Activated CD8-positive, alpha-beta memory T cell treated with anti-CD3 and anti-CD28 coated beads, Interleukin-2, amount 50 U/mL, for 24 hours (primary cell): Measurements from ENCODE around the gene C2CD2.
"Not testable (repeated sequence)": the region's sequence is repeated elsewhere in the genome, so short reads cannot be mapped to it uniquely, and the experiment has no call there.

Experiments used
- DNase-seq: peaks from one replicate; pipeline ENCODE4 v3.0.0-alpha.2; 2020; ENCODE audit errors: extremely low read depth

Gene C2CD2

GRCh38 chr21:41975391-41976272 lies 21.8 kb upstream of the C2CD2 start:
- no peak for DNase-seq

- DNase-seq = no peak
Observed at GRCh38 chr21:41974752-41975053, 20.9 kb upstream of the C2CD2 start.

- no peak for DNase-seq
Observed at GRCh38 chr21:41973861-41974751, 20.3 kb upstream of the C2CD2 start.

DNA sequence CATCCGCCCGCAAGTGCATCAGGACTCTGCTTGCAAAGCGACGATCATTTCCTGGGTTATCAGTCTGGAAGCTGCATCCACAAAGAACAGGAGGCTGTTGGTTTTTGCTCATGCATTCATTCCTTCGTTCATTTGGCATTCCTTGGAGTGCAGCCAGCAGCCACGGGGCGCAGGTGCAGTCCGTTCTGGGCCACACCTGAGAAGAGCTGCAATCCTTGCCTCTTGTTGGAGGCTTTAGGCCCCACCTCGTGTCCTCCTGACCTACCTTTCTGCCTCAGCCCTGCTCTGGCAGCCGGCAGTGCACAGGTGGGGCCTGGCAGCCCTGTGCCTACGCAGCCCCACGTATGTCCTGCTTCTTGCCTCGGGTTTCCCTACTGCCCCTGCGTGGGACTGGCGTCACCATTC lies 19.6 kb upstream of the C2CD2 start:
- DNase-seq = no peak

DNA sequence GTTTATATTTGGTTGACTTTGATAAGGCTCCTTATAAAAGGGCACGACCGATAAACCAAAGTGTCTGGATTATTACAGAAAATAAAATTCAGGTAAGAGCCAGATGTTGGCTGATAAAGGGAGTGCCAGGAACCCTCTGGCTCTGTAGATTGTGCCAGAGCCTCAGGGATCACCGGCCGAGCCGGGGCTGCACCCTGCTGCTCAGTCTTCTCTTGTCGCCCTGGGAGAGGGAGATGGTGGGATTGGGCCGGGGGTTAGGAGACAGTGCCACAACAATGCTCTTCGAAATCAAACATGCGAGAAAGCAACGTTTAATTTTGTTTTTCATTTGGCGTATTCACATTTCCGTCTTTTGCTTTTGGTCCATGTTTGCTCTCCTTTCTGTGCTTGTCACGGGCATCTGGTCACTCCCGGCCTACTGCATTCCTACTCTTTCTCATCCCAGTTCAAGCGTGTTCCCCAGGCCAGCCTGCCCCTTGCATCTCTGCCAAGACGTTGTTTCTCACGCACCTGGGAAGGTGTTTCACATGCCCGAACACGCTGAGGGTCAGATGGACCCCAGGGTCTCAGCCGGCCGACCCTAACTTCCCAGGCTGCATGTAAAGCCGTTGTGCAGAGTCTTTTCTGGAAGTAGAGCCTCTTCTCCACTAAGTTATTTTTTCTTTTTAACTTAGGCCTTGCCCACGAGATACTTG lies 18.8 kb upstream of the C2CD2 start:
- no peak for DNase-seq

GRCh38 chr21:41971891-41972290 lies 18.1 kb upstream of the C2CD2 start:
- no peak for DNase-seq

GRCh38 chr21:41970751-41971653 lies 17.2 kb upstream of the C2CD2 start:
- no peak for DNase-seq

- no peak for DNase-seq
Observed at GRCh38 chr21:41970106-41970391, 16.2 kb upstream of the C2CD2 start.

GRCh38 chr21:41967708-41968107 lies 13.9 kb upstream of the C2CD2 start:
- DNase-seq = no peak

GRCh38 chr21:41966872-41967621 lies 13.2 kb upstream of the C2CD2 start:
- no peak for DNase-seq

GRCh38 chr21:41966041-41966833 lies 12.4 kb upstream of the C2CD2 start:
- no peak for DNase-seq

GRCh38 chr21:41965461-41966013 lies 11.7 kb upstream of the C2CD2 start:
- DNase-seq = no peak

DNA sequence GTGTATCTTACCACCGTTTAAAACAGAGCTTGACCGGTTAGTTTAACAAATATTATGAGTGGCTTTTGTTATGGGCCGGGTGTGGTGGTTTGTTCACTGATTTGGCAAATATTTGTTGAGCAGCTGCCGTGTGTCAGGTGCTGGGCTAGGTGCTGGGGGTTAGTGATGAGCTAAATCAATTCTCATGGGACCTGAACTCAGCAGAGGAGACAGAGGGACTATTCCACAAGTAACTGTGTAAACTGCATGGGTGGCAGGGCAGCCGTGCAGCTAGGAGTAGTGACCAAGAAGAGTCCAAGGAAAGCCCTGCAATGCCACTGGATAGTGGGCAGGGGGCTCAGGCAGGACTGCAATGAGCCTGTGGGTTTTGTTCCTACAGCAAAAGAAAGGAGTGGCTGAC lies 11.2 kb upstream of the C2CD2 start:
- DNase-seq = no peak

DNA sequence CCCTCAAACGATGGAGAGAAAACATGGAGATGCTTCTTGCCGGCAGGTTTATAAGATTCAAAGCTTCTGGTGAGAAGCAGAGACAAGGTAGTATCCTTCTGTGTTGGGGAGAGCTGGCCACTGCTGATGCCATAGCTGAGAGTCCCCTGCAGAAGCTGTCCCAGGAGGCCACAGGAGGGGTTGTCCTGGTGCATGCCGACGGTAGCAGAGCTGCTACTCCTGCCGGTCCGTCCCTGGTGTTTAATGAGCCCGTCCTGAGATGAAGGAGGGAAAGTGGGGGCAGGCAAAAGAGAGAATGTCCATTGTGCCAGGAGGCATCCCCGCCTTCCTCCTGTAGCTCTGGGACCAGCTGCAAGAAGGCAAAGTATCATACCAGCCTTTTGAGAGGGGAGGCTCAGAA lies 10.4 kb upstream of the C2CD2 start:
- no peak for DNase-seq

DNA sequence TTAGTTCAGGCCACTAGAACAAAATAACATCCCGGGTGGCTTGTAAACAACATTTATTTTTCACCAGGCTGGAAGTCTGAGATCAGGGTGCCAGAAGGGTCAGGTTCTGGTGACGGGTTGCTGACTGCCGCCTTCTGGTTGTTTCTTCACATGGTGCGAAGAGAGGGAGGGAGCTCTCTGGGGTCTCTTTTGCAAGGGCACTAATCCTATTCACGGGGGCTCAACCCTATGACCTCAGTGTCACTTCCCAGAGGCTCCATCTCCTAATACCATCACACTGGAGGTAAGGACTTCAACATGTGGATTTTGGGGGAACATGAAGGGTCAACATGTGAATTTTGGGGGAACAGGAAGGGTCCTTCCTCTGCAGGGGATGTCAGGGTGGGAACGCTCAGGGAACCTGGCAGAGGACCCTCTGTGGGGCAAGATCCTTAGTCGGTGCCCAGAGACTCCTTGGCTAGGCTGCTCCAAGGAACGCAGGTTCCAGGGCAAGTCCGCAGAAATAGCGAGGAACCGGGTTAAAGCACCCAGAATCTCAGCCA lies 8.7 kb upstream of the C2CD2 start:
- no peak for DNase-seq

DNA sequence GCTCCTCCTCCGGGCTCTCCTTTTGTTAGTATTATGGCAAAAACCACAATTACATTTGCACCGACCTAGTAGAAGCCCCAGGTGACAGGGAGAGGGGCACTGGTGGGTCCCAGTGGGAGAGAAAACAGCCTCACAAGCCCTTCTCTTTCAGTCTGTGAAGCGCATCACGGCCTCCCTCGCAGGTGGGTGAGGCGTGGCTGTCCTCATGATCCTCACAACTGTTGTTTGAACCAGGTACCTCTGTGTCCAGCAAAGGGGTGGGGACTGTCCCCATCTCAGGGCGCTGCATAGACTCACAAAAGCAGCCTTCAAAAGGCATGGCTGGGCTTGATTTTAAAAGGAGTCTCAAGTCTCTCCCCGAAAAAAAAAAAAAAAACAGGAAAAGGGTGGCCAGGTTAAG lies 7.9 kb upstream of the C2CD2 start:
- DNase-seq = no peak

- DNase-seq = no peak
Observed at GRCh38 chr21:41961282-41961701, 7.5 kb upstream of the C2CD2 start.

DNA sequence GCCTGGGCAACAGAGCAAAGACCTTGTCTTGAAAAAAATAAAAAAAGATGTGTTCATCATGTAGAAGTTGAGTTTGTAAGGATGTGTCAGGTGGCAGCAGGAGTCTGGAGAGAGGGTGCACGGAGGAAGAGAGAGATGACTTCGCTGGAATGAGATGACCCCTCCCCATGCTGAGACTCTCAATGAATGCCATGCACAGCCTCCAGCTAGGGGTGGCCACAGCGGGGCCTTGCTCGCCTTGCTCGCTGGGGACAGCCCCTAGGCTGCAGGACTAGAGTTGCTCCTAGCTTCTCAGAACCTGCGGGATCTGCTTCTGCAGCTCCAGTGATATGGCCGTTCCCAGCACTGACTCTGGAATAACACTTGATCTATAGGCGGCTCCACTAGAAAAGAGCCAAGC lies 6.6 kb upstream of the C2CD2 start:
- DNase-seq = no peak

DNA sequence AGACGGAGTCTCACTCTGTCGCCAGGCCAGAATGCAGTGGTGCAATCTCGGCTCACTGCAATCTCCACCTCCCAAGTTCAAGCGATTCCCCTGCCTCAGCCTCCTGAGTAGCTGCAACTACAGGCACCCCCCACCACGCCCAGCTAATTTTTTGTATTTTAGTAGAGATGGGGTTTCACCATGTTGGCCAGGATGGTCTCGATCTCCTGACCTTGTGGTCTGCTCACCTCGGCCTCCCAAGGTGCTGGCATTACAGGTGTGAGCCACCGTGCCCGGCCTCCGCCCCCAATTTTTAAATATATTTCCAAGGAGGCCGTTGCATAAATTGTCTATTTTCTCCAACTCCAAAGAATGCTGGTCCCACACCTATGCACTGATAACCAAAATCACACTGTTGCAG lies 5.9 kb upstream of the C2CD2 start:
- DNase-seq = not testable (repeated sequence)
